ENCODE data around the gene TNRC18.
"Not testable (repeated sequence)": the region's sequence is repeated elsewhere in the genome, so short reads cannot be mapped to it uniquely, and the experiment has no call there.

TNRC18 gene

DNA sequence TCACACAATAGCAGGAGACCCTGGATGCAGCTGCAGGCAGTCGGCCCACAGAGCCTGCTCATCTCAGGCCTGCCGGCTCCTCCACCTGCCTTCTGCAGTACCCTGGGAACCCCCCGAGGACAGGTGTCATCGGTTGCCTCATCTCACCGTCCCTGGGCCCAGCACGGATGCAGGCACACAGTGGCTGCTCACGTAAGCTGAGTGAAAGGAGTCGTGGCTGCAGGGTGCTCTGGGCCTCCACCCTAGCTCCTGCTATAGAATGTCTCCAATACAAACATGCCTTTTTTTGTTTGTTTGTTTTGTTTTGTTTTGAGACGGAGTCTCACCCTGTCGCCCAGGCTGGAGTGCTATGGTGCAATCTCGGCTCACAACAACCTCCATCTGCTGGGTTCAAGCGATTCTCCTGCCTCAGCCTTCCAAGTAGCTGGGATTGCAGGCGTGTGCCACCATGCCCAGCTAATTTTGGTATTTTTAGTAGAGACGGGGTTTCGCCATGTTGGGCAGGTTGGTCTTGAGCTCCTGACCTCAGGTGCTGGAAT, 163.0 kb downstream of the TNRC18 start:
- DNase-seq: not testable (repeated sequence)
